CD14-positive monocyte (primary cell): ENCODE results near the gene SH3RF3. TPM values are rescaled to one million over a fixed set of nuclear protein-coding genes. Genes with fewer than 3 reads are reported as not detected.

ENCODE experiments used
- DNase-seq, 3 donors: peaks; one replicate each; pipeline ENCODE4 v3.0.0-alpha.2; 2011 to 2022
- H2AFZ ChIP-seq: 2 replicates; pipeline ENCODE4 v1.6.0; 2012; ENCODE audit warnings: mild to moderate bottlenecking, low read depth, low read length, inconsistent platforms; ENCODE audit not compliant: insufficient read depth, poor library complexity, severe bottlenecking
- H3K27ac ChIP-seq, 2 donors: 1 replicate in 1 of 2; 2 replicates in 1 of 2; pipeline ENCODE4 v1.5.1; 2012 to 2013; ENCODE audit warnings: low read length in 2 of 2, control low read depth in 1 of 2, inconsistent platforms in 1 of 2, low read depth in 1 of 2, mild to moderate bottlenecking in 1 of 2
- H3K27me3 ChIP-seq, 2 donors: one replicate each; pipeline versions ENCODE4 v1.6.0 to v1.6.1; 2011 to 2013; ENCODE audit warnings: low read length in 2 of 2; ENCODE audit not compliant: control insufficient read depth in 2 of 2, insufficient read depth in 2 of 2
- H3K36me3 ChIP-seq, 2 donors: replicated peaks in 1 of 2; 1 replicate in 1 of 2; 2 replicates in 1 of 2; pipeline versions ENCODE4 v1.5.1 to v1.6.1; 2012 to 2013; ENCODE audit warnings: low read length in 2 of 2, control low read depth in 1 of 2, inconsistent platforms in 1 of 2, mild to moderate bottlenecking in 1 of 2; ENCODE audit not compliant: insufficient read depth in 2 of 2, control insufficient read depth in 1 of 2
- H3K4me1 ChIP-seq, 2 donors: 1 replicate in 1 of 2; 2 replicates in 1 of 2; pipeline versions ENCODE4 v1.5.1 to v1.6.1; 2012 to 2013; ENCODE audit warnings: low read length in 2 of 2, control low read depth in 1 of 2, inconsistent platforms in 1 of 2, mild to moderate bottlenecking in 1 of 2, moderate library complexity in 1 of 2; ENCODE audit not compliant: insufficient read depth in 2 of 2, control insufficient read depth in 1 of 2
- H3K4me2 ChIP-seq: replicated peaks from 2 replicates; pipeline ENCODE3; 2012; ENCODE audit warnings: low read length, moderate library complexity, mild to moderate bottlenecking; ENCODE audit not compliant: poor library complexity, severe bottlenecking; ENCODE audit errors: extremely low read depth
- H3K4me3 ChIP-seq, 3 experiments: fragments of 200-600 bp in 1 of 3; sonication (generic) in 1 of 3; replicated peaks in 1 of 3; 1 replicate in 2 of 3; 2 replicates in 1 of 3; pipeline ENCODE4 v1.5.1; 2011 to 2013; ENCODE audit warnings: low read length in 3 of 3, mild to moderate bottlenecking in 3 of 3, control low read depth in 2 of 3, low read depth in 2 of 3, inconsistent platforms in 1 of 3, moderate library complexity in 1 of 3
- H3K79me2 ChIP-seq: 2 replicates; pipeline ENCODE4 v1.6.0; 2012; ENCODE audit warnings: mild to moderate bottlenecking, control low read depth, inconsistent platforms, low read length, moderate library complexity; ENCODE audit not compliant: insufficient read depth
- H3K9ac ChIP-seq: 2 replicates; pipeline ENCODE4 v1.6.0; 2017; ENCODE audit warnings: low read length, mild to moderate bottlenecking; ENCODE audit not compliant: insufficient read depth, poor library complexity, severe bottlenecking
- H3K9me3 ChIP-seq, 2 donors: replicated peaks in 1 of 2; 1 replicate in 1 of 2; 2 replicates in 1 of 2; pipeline versions ENCODE4 v1.5.1 to v1.6.1; 2012 to 2013; ENCODE audit warnings: low read length in 2 of 2, control low read depth in 1 of 2; ENCODE audit not compliant: control insufficient read depth in 1 of 2, insufficient read depth in 1 of 2
- H4K20me1 ChIP-seq: 2 replicates; pipeline ENCODE4 v1.6.0; 2012; ENCODE audit warnings: mild to moderate bottlenecking, low read length, control low read depth, moderate library complexity; ENCODE audit not compliant: insufficient read depth
- H3K27ac Mint-ChIP-seq, 7 donors: one replicate each; pipeline ENCODE4 v1.8.0; 2020; ENCODE audit warnings: mild to moderate bottlenecking in 7 of 7, mixed read lengths in 7 of 7, moderate library complexity in 6 of 7, inconsistent platforms in 2 of 7
- H3K27me3 Mint-ChIP-seq, 3 donors: one replicate each; pipeline ENCODE4 v1.8.0; 2021 to 2022; ENCODE audit warnings: low read depth in 3 of 3, mild to moderate bottlenecking in 3 of 3, mixed read lengths in 3 of 3, moderate library complexity in 3 of 3, inconsistent platforms in 1 of 3
- H3K36me3 Mint-ChIP-seq, 2 donors: one replicate each; pipeline ENCODE4 v1.8.0; 2020; ENCODE audit warnings: mixed read lengths in 2 of 2, inconsistent platforms in 1 of 2, mild to moderate bottlenecking in 1 of 2
- H3K4me1 Mint-ChIP-seq: one replicate; pipeline ENCODE4 v1.8.0; 2020; ENCODE audit warnings: mild to moderate bottlenecking, mixed read lengths
- H3K4me3 Mint-ChIP-seq, 2 donors: one replicate each; pipeline ENCODE4 v1.8.0; 2020; ENCODE audit warnings: mild to moderate bottlenecking in 2 of 2, mixed read lengths in 2 of 2, moderate library complexity in 1 of 2
- H3K9me3 Mint-ChIP-seq, 7 donors: one replicate each; pipeline ENCODE4 v1.8.0; 2020 to 2022; ENCODE audit warnings: mixed read lengths in 7 of 7, mild to moderate bottlenecking in 6 of 7, moderate library complexity in 6 of 7, inconsistent platforms in 2 of 7
- CTCF ChIP-seq: fragments of 200-600 bp; IDR thresholded peaks from one replicate; pipeline ENCODE4 v1.8.0; 2022; ENCODE audit warnings: antibody characterized with exemption, mild to moderate bottlenecking
- WGBS: methylation state at CpG from one replicate; pipeline ENCODE4 v1.1.5; 2013; ENCODE audit warnings: missing lambda C conversion rate; ENCODE audit not compliant: insufficient coverage; 5-methylcytosine and 5-hydroxymethylcytosine counted together
- intact Hi-C, 2 donors: fragments of 100-400 bp; cut with micrococcal nuclease; formaldehyde crosslinking; loops; one replicate each; pipeline versions ENCODE4 v1.15.0 to v1.15.1; 2023
- polyA plus RNA-seq, 3 donors: library from polyadenylated mRNA; depleted of rRNA in 1 of 3; unstranded in 2 of 3; stranded (reverse) in 1 of 3; fragments of 300-500 nt in 2 of 3; fragments of >200 nt in 1 of 3; fragmentation: Illumina TruSeq in 2 of 3; gene quantifications; 1 replicate in 2 of 3; 2 replicates in 1 of 3; pipeline ENCODE4 v1.2.3, GENCODE V29; 2012 to 2021

Gene SH3RF3
- polyA plus RNA-seq, 3 donors: 0.25 to 0.75 (median 0.34) TPM

- Histone ChIP-seq H3K4me1 (no peaks in the 10 kb centered on the region), H3K27ac (no peak overlapping the region), H3K4me2 (no peak overlapping the region), H4K20me1 (no peaks in the 10 kb centered on the region), H3K27me3 (no peaks in the 10 kb centered on the region), H3K79me2 (no peaks in the 10 kb centered on the region), H3K9ac (no peak overlapping the region), H3K36me3 (no peaks in the 10 kb centered on the region), H3K4me3 (no peak overlapping the region), H3K9me3 (no peaks in the 10 kb centered on the region), H2AFZ (no peak overlapping the region)
- H3K4me1 Mint-ChIP-seq: no peaks in the 10 kb centered on the region
- H3K27me3 Mint-ChIP-seq: peaks cover 4 to 7% (median 5%) of the 10 kb centered on the region in 3 donors
- 70% methylated on average over 11 of the region's 15 CpGs for WGBS
- no peaks in the 10 kb centered on the region for H3K36me3 Mint-ChIP-seq
- intact Hi-C loops: no loop called here
- no peaks in the 10 kb centered on the region for H3K9me3 Mint-ChIP-seq
- H3K27ac Mint-ChIP-seq: peak overlapping the region in 1 of 7 donors; percentile 43
- DNase-seq: no peak
- no peak for TF ChIP-seq CTCF
- no peak overlapping the region for H3K4me3 Mint-ChIP-seq
Measured at GRCh38 chr2:109396202-109397180, 267.5 kb downstream of the SH3RF3 start.

GRCh38 chr2:109397893-109398292, 268.9 kb downstream of the SH3RF3 start:
- H3K4me1 Mint-ChIP-seq: peaks cover 4% of the 10 kb centered on the region
- TF ChIP-seq CTCF: no peak
- H3K36me3 Mint-ChIP-seq: no peaks in the 10 kb centered on the region
- no peaks in the 10 kb centered on the region for H3K9me3 Mint-ChIP-seq
- intact Hi-C loops: no loop called here
- no peak for DNase-seq
- peaks cover 0 to 2% of the 10 kb centered on the region in 2 donors for H3K4me1 ChIP-seq
- H3K4me2 ChIP-seq: no peak overlapping the region
- H3K36me3 ChIP-seq: no peaks in the 10 kb centered on the region
- no peak overlapping the region for H3K27ac Mint-ChIP-seq
- no peak overlapping the region for H3K9ac ChIP-seq
- WGBS: 96% methylated on average over 8 of the region's 9 CpGs
- H3K27me3 ChIP-seq: no peaks in the 10 kb centered on the region
- H3K27me3 Mint-ChIP-seq: peaks cover 4 to 9% (median 5%) of the 10 kb centered on the region in 3 donors
- H4K20me1 ChIP-seq: no peaks in the 10 kb centered on the region
- H2AFZ ChIP-seq: no peak overlapping the region
- H3K27ac ChIP-seq: no peak overlapping the region
- H3K4me3 ChIP-seq: no peak overlapping the region
- no peaks in the 10 kb centered on the region for H3K9me3 ChIP-seq
- no peaks in the 10 kb centered on the region for H3K79me2 ChIP-seq
- H3K4me3 Mint-ChIP-seq: no peak overlapping the region
